Measurements from ENCODE around the gene HNRNPA0.

GRCh38 chr5:137715456-137715855 lies 38.7 kb downstream of the HNRNPA0 start:
- TF ChIP-seq TEAD4 (IDR thresholded peaks at IDR 0.05; ENCODE audit: borderline replicate concordance, insufficient read depth) = no peak
- TF ChIP-seq SMC3 (IDR thresholded peaks at IDR 0.05; ENCODE audit: low read depth, low read length) = no peak
- TF ChIP-seq TAF1 (IDR thresholded peaks at IDR 0.05; ENCODE audit: borderline replicate concordance, low read depth, low read length) = no peak
- TF ChIP-seq CTCF (IDR thresholded peaks at IDR 0.05) = no peak
- TF ChIP-seq JUND (IDR thresholded peaks at IDR 0.05) = no peak
- TF ChIP-seq RAD21 (IDR thresholded peaks at IDR 0.05; ENCODE audit: low read length) = no peak
- TF ChIP-seq PBX3 (IDR thresholded peaks at IDR 0.05) = no peak
- TF ChIP-seq YY1 (IDR thresholded peaks at IDR 0.05; ENCODE audit: low read depth) = no peak
- TF ChIP-seq MAX (IDR thresholded peaks at IDR 0.05; ENCODE audit: low read depth) = no peak
- TF ChIP-seq POLR2AphosphoS5 (IDR thresholded peaks at IDR 0.05; ENCODE audit: low read depth, low read length) = no peak
- no peak for TF ChIP-seq REST (IDR thresholded peaks at IDR 0.05; ENCODE audit: low read depth, low read length)
- TF ChIP-seq GATA2 (CRISPR knock-in tag; IDR thresholded peaks at IDR 0.05) = no peak
- no peak for TF ChIP-seq CHD2 (IDR thresholded peaks at IDR 0.05; ENCODE audit: low read length, partially characterized antibody)
- TF ChIP-seq EP300 (IDR thresholded peaks at IDR 0.05; ENCODE audit: borderline replicate concordance in 1 of 2, low read depth in 1 of 2, low read length in 1 of 2) = no peak

All from SK-N-SH (cell line).